Astrocyte (in vitro differentiated cells and primary cell): ENCODE results near the gene FBXL16. TPM values are rescaled to one million over a fixed set of nuclear protein-coding genes. Genes with fewer than 3 reads are reported as not detected.

Source experiments
- DNase-seq: peaks from one replicate; pipeline ENCODE4 v3.0.0-alpha.2; 2010; ENCODE audit warnings: low read depth
- FAIRE-seq: peaks from 2 replicates; lab custom pipeline; 2011; peaks lifted over from hg19 to GRCh38; lab: Jason Lieb, UNC
- H2AFZ ChIP-seq: 2 replicates; pipeline ENCODE4 v1.6.0; 2012; ENCODE audit warnings: low read depth, low read length, inconsistent platforms
- H3K27ac ChIP-seq: 2 replicates; pipeline ENCODE4 v1.5.1; 2011; ENCODE audit warnings: low read depth, low read length, inconsistent platforms
- H3K27me3 ChIP-seq: 2 replicates; pipeline ENCODE4 v1.6.0; 2011; ENCODE audit warnings: low read length, inconsistent platforms; ENCODE audit not compliant: insufficient read depth
- H3K36me3 ChIP-seq: 2 replicates; pipeline ENCODE4 v1.5.1; 2011; ENCODE audit warnings: low read length, inconsistent platforms; ENCODE audit not compliant: insufficient read depth
- H3K4me1 ChIP-seq: 2 replicates; pipeline ENCODE4 v1.5.1; 2011; ENCODE audit warnings: low read length, inconsistent platforms; ENCODE audit not compliant: insufficient read depth
- H3K4me2 ChIP-seq: 2 replicates; pipeline ENCODE4 v1.6.0; 2012; ENCODE audit warnings: low read length, inconsistent platforms
- H3K4me3 ChIP-seq: 2 replicates; pipeline ENCODE4 v1.5.1; 2011; ENCODE audit warnings: low read depth, mild to moderate bottlenecking, low read length, inconsistent platforms; ENCODE audit not compliant: insufficient read depth
- H3K79me2 ChIP-seq: 2 replicates; pipeline ENCODE4 v1.6.0; 2012; ENCODE audit warnings: mild to moderate bottlenecking, low read length, inconsistent platforms; ENCODE audit not compliant: insufficient read depth
- H3K9ac ChIP-seq: 2 replicates; pipeline ENCODE4 v1.6.0; 2012; ENCODE audit warnings: mild to moderate bottlenecking, low read length, inconsistent platforms
- H3K9me3 ChIP-seq: 2 replicates; pipeline ENCODE4 v1.5.1; 2012; ENCODE audit warnings: low read depth, mild to moderate bottlenecking, low read length, inconsistent platforms; ENCODE audit not compliant: insufficient read depth
- H4K20me1 ChIP-seq: 2 replicates; pipeline ENCODE4 v1.6.0; 2012; ENCODE audit warnings: low read length, inconsistent platforms; ENCODE audit not compliant: insufficient read depth
- H3K27ac Mint-ChIP-seq: one replicate; pipeline ENCODE4 v1.8.0; 2021; ENCODE audit warnings: mild to moderate bottlenecking, mixed read lengths; ENCODE audit not compliant: unreplicated experiment
- H3K27me3 Mint-ChIP-seq: one replicate; pipeline ENCODE4 v1.8.0; 2021; ENCODE audit warnings: low read depth, mixed read lengths; ENCODE audit not compliant: unreplicated experiment
- H3K36me3 Mint-ChIP-seq: one replicate; pipeline ENCODE4 v1.8.0; 2021; ENCODE audit warnings: low read depth, mixed read lengths; ENCODE audit not compliant: unreplicated experiment
- H3K4me1 Mint-ChIP-seq: one replicate; pipeline ENCODE4 v1.8.0; 2021; ENCODE audit warnings: low read depth, mixed read lengths; ENCODE audit not compliant: unreplicated experiment
- H3K4me3 Mint-ChIP-seq: one replicate; pipeline ENCODE4 v1.8.0; 2021; ENCODE audit warnings: mild to moderate bottlenecking, moderate library complexity, mixed read lengths; ENCODE audit not compliant: unreplicated experiment
- H3K9me3 Mint-ChIP-seq: one replicate; pipeline ENCODE4 v1.8.0; 2021; ENCODE audit warnings: mild to moderate bottlenecking, mixed read lengths; ENCODE audit not compliant: unreplicated experiment
- CTCF ChIP-seq: IDR thresholded peaks from 2 replicates; pipeline ENCODE4 v1.5.1; 2011; ENCODE audit warnings: low read depth, mild to moderate bottlenecking, inconsistent platforms, low read length, moderate library complexity; ENCODE audit not compliant: insufficient read depth
- EZH2 ChIP-seq: IDR thresholded peaks from 2 replicates; pipeline ENCODE4 v1.6.1; 2012; ENCODE audit warnings: mild to moderate bottlenecking, low read length, inconsistent platforms; ENCODE audit not compliant: insufficient read depth
- total RNA-seq: library from RNA; stranded (reverse); gene quantifications from 2 replicates; pipeline ENCODE4 v1.2.1, GENCODE V29; 2021

The FBXL16 gene
- total RNA-seq, 1 donor from 2014 or later, result 5.2 TPM

GRCh38 chr16:670485-671352, 34.9 kb downstream of the FBXL16 start:
- Mint-ChIP-seq H3K4me1 (peaks cover 2% of the 10 kb centered on the region), H3K4me3 (peak overlapping the region; percentile 66), H3K9me3 (no peaks in the 10 kb centered on the region), H3K27me3 (no peaks in the 10 kb centered on the region), H3K36me3 (no peaks in the 10 kb centered on the region), H3K27ac (no peak overlapping the region)
- DNase-seq (no peak), FAIRE-seq (no peak)
- Histone ChIP-seq H3K4me1 (peaks cover 11% of the 10 kb centered on the region), H2AFZ (no peak overlapping the region), H3K9me3 (no peaks in the 10 kb centered on the region), H3K79me2 (peaks cover 35% of the 10 kb centered on the region), H3K27ac (no peak overlapping the region), H4K20me1 (peaks cover 54% of the 10 kb centered on the region), H3K9ac (no peak overlapping the region), H3K4me3 (no peak overlapping the region), H3K4me2 (no peak overlapping the region), H3K36me3 (no peaks in the 10 kb centered on the region), H3K27me3 (no peaks in the 10 kb centered on the region)
- TF ChIP-seq EZH2 (no peak), CTCF (no peak)

GRCh38 chr16:669666-670065, 35.9 kb downstream of the FBXL16 start:
- H3K4me3 ChIP-seq, result peak overlapping the region; percentile 80
- no peak for TF ChIP-seq EZH2
- no peak for TF ChIP-seq CTCF
- H3K27me3 Mint-ChIP-seq, result no peaks in the 10 kb centered on the region
- H3K79me2 ChIP-seq, result peaks cover 35% of the 10 kb centered on the region
- peak overlapping the region; percentile 85 for H3K4me2 ChIP-seq
- H3K27ac Mint-ChIP-seq, result no peak overlapping the region
- H2AFZ ChIP-seq, result no peak overlapping the region
- H3K4me1 Mint-ChIP-seq, result no peaks in the 10 kb centered on the region
- H3K9me3 Mint-ChIP-seq, result no peaks in the 10 kb centered on the region
- H3K36me3 ChIP-seq, result no peaks in the 10 kb centered on the region
- peaks cover 47% of the 10 kb centered on the region for H4K20me1 ChIP-seq
- DNase-seq (no peak), FAIRE-seq (no peak)
- H3K36me3 Mint-ChIP-seq, result no peaks in the 10 kb centered on the region
- H3K4me1 ChIP-seq, result peaks cover 5% of the 10 kb centered on the region
- no peak overlapping the region for H3K27ac ChIP-seq
- no peaks in the 10 kb centered on the region for H3K27me3 ChIP-seq
- no peak overlapping the region for H3K9ac ChIP-seq
- peak overlapping the region; percentile 82 for H3K4me3 Mint-ChIP-seq
- no peaks in the 10 kb centered on the region for H3K9me3 ChIP-seq
